ENCODE results near the gene DENR. TPM values are rescaled to one million over a fixed set of nuclear protein-coding genes. Genes with fewer than 3 reads are reported as not detected.

Gene DENR
- total and polyA plus RNA-seq, 2 experiments from 2014 or later, result 48.6 to 83.3 TPM

- H3K4me1 ChIP-seq (ENCODE audit: insufficient read depth), result peaks cover 12% of the 10 kb centered on the region; the same call in 1 of the 2 replicates
- peak overlapping the region; percentile 95 for H3K9ac ChIP-seq
- peak overlapping the region; percentile 79 for H2AFZ ChIP-seq
- H3K4me2 ChIP-seq (ENCODE audit: unreplicated experiment), result peak overlapping the region; percentile 95
- no peaks in the 10 kb centered on the region for H3F3A ChIP-seq (ENCODE audit: insufficient read depth)
- peak overlapping the region; percentile 95 for H3K4me3 ChIP-seq
- no peaks in the 10 kb centered on the region for H4K20me1 ChIP-seq (ENCODE audit: insufficient read depth)
- peaks cover 36% of the 10 kb centered on the region for H3K36me3 ChIP-seq (ENCODE audit: low read depth)
- H3K9me2 ChIP-seq (ENCODE audit: insufficient read depth), result no peaks in the 10 kb centered on the region
- H3K79me2 ChIP-seq (ENCODE audit: insufficient read depth), result peaks cover 55% of the 10 kb centered on the region
- 2 to 7% methylated on average over 5 of the region's 5 CpGs for WGBS, 2 experiments (ENCODE audit: low coverage in 1 of 2, low lambda C conversion rate in 2 of 2, missing lambda C conversion rate in 2 of 2)
- TF ChIP-seq EZH2 (IDR thresholded peaks at IDR 0.05; ENCODE audit: insufficient read depth, poor library complexity, severe bottlenecking), result no peak
- TF ChIP-seq EZH2phosphoT487 (IDR thresholded peaks at IDR 0.05; ENCODE audit: insufficient read depth, low read depth), result no peak
- DNase-seq, result no peak
- H3K9me3 ChIP-seq (ENCODE audit: low read depth), result no peaks in the 10 kb centered on the region
- H3K27me3 ChIP-seq (replicated peaks; ENCODE audit: insufficient read depth), result no peaks in the 10 kb centered on the region
- peak overlapping the region; percentile 56 for H3K27ac ChIP-seq
- in situ Hi-C loops (cut with MboI), result no loop called here
Measured at GRCh38 chr12:122753319-122753650, 661 bp downstream of the DENR start.

GRCh38 chr12:122754790-122755189, 2.2 kb downstream of the DENR start:
- H3K9ac ChIP-seq, result peak overlapping the region; percentile 95
- 97% methylated on average over 1 of the region's 1 CpG for WGBS, 2 experiments (ENCODE audit: low coverage in 1 of 2, low lambda C conversion rate in 2 of 2, missing lambda C conversion rate in 2 of 2)
- no peak overlapping the region for H2AFZ ChIP-seq
- H3F3A ChIP-seq (ENCODE audit: insufficient read depth), result no peaks in the 10 kb centered on the region
- no peaks in the 10 kb centered on the region for H4K20me1 ChIP-seq (ENCODE audit: insufficient read depth)
- no peak overlapping the region for H3K4me2 ChIP-seq (ENCODE audit: unreplicated experiment)
- peaks cover 70% of the 10 kb centered on the region for H3K79me2 ChIP-seq (ENCODE audit: insufficient read depth)
- H3K4me3 ChIP-seq, result 0 out of 2 replicates have a peak overlapping the region, but pooled peaks have one; percentile 95
- peaks cover 12% of the 10 kb centered on the region; the same call in 1 of the 2 replicates for H3K4me1 ChIP-seq (ENCODE audit: insufficient read depth)
- H3K27ac ChIP-seq, result no peak overlapping the region
- H3K27me3 ChIP-seq (replicated peaks; ENCODE audit: insufficient read depth), result no peaks in the 10 kb centered on the region
- no peak for TF ChIP-seq EZH2phosphoT487 (IDR thresholded peaks at IDR 0.05; ENCODE audit: insufficient read depth, low read depth)
- TF ChIP-seq EZH2 (IDR thresholded peaks at IDR 0.05; ENCODE audit: insufficient read depth, poor library complexity, severe bottlenecking), result no peak
- H3K9me2 ChIP-seq (ENCODE audit: insufficient read depth), result no peaks in the 10 kb centered on the region
- DNase-seq, result no peak
- H3K9me3 ChIP-seq (ENCODE audit: low read depth), result no peaks in the 10 kb centered on the region
- in situ Hi-C loops (cut with MboI), result no loop called here
- H3K36me3 ChIP-seq (ENCODE audit: low read depth), result peaks cover 44% of the 10 kb centered on the region

GRCh38 chr12:122757568-122757967, 4.9 kb downstream of the DENR start:
- H3K9ac ChIP-seq, result no peak overlapping the region
- in situ Hi-C loops (cut with MboI), result no loop called here
- TF ChIP-seq EZH2phosphoT487 (IDR thresholded peaks at IDR 0.05; ENCODE audit: insufficient read depth, low read depth) (no peak), EZH2 (IDR thresholded peaks at IDR 0.05; ENCODE audit: insufficient read depth, poor library complexity, severe bottlenecking) (no peak)
- peaks cover 12% of the 10 kb centered on the region; the same call in 1 of the 2 replicates for H3K4me1 ChIP-seq (ENCODE audit: insufficient read depth)
- no peak for DNase-seq
- peaks cover 3% of the 10 kb centered on the region; the same call in 1 of the 2 replicates for H3F3A ChIP-seq (ENCODE audit: insufficient read depth)
- no peaks in the 10 kb centered on the region for H3K9me2 ChIP-seq (ENCODE audit: insufficient read depth)
- H3K4me2 ChIP-seq (ENCODE audit: unreplicated experiment), result no peak overlapping the region
- H3K79me2 ChIP-seq (ENCODE audit: insufficient read depth), result peaks cover 97% of the 10 kb centered on the region
- H3K27ac ChIP-seq, result no peak overlapping the region
- no peaks in the 10 kb centered on the region for H3K27me3 ChIP-seq (replicated peaks; ENCODE audit: insufficient read depth)
- no peak overlapping the region for H3K4me3 ChIP-seq
- H3K9me3 ChIP-seq (ENCODE audit: low read depth), result no peaks in the 10 kb centered on the region
- no peak overlapping the region for H2AFZ ChIP-seq
- 96 to 97% methylated on average over 1 of the region's 1 CpG for WGBS, 2 experiments (ENCODE audit: low coverage in 1 of 2, low lambda C conversion rate in 2 of 2, missing lambda C conversion rate in 2 of 2)
- H4K20me1 ChIP-seq (ENCODE audit: insufficient read depth), result peaks cover 4% of the 10 kb centered on the region; the same call in 1 of the 2 replicates
- peaks cover 60% of the 10 kb centered on the region for H3K36me3 ChIP-seq (ENCODE audit: low read depth)

GRCh38 chr12:122785503-122785902, 32.9 kb downstream of the DENR start:
- Histone ChIP-seq H3K9ac (no peak overlapping the region), H3K9me2 (ENCODE audit: insufficient read depth) (no peaks in the 10 kb centered on the region), H2AFZ (no peak overlapping the region), H3K4me1 (ENCODE audit: insufficient read depth) (peaks cover 18% of the 10 kb centered on the region), H3K9me3 (ENCODE audit: low read depth) (no peaks in the 10 kb centered on the region), H3K27ac (no peak overlapping the region), H3F3A (ENCODE audit: insufficient read depth) (peaks cover 12% of the 10 kb centered on the region), H3K27me3 (replicated peaks; ENCODE audit: insufficient read depth) (no peaks in the 10 kb centered on the region), H3K4me3 (no peak overlapping the region), H4K20me1 (ENCODE audit: insufficient read depth) (no peaks in the 10 kb centered on the region), H3K36me3 (ENCODE audit: low read depth) (no peaks in the 10 kb centered on the region), H3K79me2 (ENCODE audit: insufficient read depth) (no peaks in the 10 kb centered on the region), H3K4me2 (ENCODE audit: unreplicated experiment) (no peak overlapping the region)
- no peak for DNase-seq
- in situ Hi-C loops (cut with MboI), result loop anchor here (10.0 kb wide), 1 partner anchor 169 kb away; no protein-coding TSS in a partner anchor
- 89 to 91% methylated on average over 7 of the region's 7 CpGs for WGBS, 2 experiments (ENCODE audit: low coverage in 1 of 2, low lambda C conversion rate in 2 of 2, missing lambda C conversion rate in 2 of 2)
- TF ChIP-seq EZH2 (IDR thresholded peaks at IDR 0.05; ENCODE audit: insufficient read depth, poor library complexity, severe bottlenecking), result no peak
- no peak for TF ChIP-seq EZH2phosphoT487 (IDR thresholded peaks at IDR 0.05; ENCODE audit: insufficient read depth, low read depth)

Measured in GM23248 (cell line).